ENCODE results near the gene BIRC2.

GRCh38 chr11:102423936-102424335 lies 76.9 kb downstream of the BIRC2 start:
- no peak for TF ChIP-seq CTCF (IDR thresholded peaks at IDR 0.05; ENCODE audit: low read depth, low read length, poor library complexity, severe bottlenecking)
- no peak for TF ChIP-seq EZH2phosphoT487 (IDR thresholded peaks at IDR 0.05; ENCODE audit: borderline replicate concordance, low read length)
